ENCODE results near the gene ZEB1. TPM values are rescaled to one million over a fixed set of nuclear protein-coding genes. Genes with fewer than 3 reads are reported as not detected.
"Not testable (repeated sequence)": the region's sequence is repeated elsewhere in the genome, so short reads cannot be mapped to it uniquely, and the experiment has no call there.

The ZEB1 gene
- total RNA-seq, 1 donor from 2014 or later = 162 TPM

DNA sequence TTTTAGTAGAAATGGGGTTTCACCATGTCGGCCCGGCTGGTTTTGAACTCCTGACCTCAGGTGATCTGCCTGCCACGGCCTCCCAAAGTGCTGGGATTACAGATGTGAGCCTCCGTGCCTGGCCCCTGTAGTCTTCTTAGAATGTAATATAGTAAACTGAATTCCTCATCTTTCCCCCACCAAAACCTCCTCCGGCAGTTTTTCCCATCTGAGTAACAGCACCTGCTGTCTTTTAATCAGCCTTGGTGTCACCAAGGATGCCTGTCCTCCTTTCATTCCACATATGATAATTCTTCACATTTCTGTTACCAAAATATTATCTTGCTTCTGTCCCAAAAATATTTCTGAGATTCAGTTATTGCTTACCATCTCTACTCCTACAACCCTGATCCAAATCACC is 80.2 kb downstream of the ZEB1 start:
- Mint-ChIP-seq H3K4me1 (ENCODE audit: low read depth, unreplicated experiment) (peaks cover 13% of the 10 kb centered on the region), H3K36me3 (ENCODE audit: unreplicated experiment) (no peaks in the 10 kb centered on the region), H3K27me3 (ENCODE audit: unreplicated experiment) (no peaks in the 10 kb centered on the region), H3K27ac (ENCODE audit: unreplicated experiment) (no peak overlapping the region), H3K9me3 (ENCODE audit: unreplicated experiment) (no peaks in the 10 kb centered on the region), H3K4me3 (ENCODE audit: unreplicated experiment) (no peak overlapping the region)
- TF ChIP-seq CTCF (IDR thresholded peaks at IDR 0.05; ENCODE audit: partially characterized antibody, unreplicated experiment) = no peak
- no peak for DNase-seq

DNA sequence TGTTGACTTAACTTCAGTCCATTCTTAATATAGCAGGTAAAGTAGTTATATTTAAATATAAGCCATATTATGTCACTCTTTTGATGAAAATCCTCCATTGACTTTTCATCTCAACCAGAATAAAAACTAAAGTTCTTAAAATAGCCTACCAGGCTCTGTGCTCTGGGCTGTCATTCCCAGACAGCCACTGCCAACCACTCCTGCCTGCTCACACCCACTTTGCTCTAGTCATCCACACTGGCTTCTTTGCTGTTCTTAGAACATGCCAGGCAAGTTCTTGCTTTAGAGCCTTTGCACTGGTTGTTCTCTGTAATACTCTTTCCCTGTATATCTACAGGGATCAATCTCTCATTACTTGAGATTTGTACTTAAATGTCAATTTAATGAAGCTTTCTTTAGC is 80.6 kb downstream of the ZEB1 start:
- Mint-ChIP-seq H3K27me3 (ENCODE audit: unreplicated experiment) (no peaks in the 10 kb centered on the region), H3K36me3 (ENCODE audit: unreplicated experiment) (no peaks in the 10 kb centered on the region), H3K27ac (ENCODE audit: unreplicated experiment) (no peak overlapping the region), H3K4me3 (ENCODE audit: unreplicated experiment) (no peak overlapping the region), H3K9me3 (ENCODE audit: unreplicated experiment) (no peaks in the 10 kb centered on the region), H3K4me1 (ENCODE audit: low read depth, unreplicated experiment) (peaks cover 14% of the 10 kb centered on the region)
- no peak for DNase-seq
- no peak for TF ChIP-seq CTCF (IDR thresholded peaks at IDR 0.05; ENCODE audit: partially characterized antibody, unreplicated experiment)

- no peaks in the 10 kb centered on the region for H3K27me3 Mint-ChIP-seq (ENCODE audit: unreplicated experiment)
- peaks cover 2% of the 10 kb centered on the region for H3K9me3 Mint-ChIP-seq (ENCODE audit: unreplicated experiment)
- no peak overlapping the region for H3K27ac Mint-ChIP-seq (ENCODE audit: unreplicated experiment)
- peaks cover 16% of the 10 kb centered on the region for H3K4me1 Mint-ChIP-seq (ENCODE audit: low read depth, unreplicated experiment)
- H3K4me3 Mint-ChIP-seq (ENCODE audit: unreplicated experiment) = no peak overlapping the region
- no peak for DNase-seq
- no peak for TF ChIP-seq CTCF (IDR thresholded peaks at IDR 0.05; ENCODE audit: partially characterized antibody, unreplicated experiment)
- H3K36me3 Mint-ChIP-seq (ENCODE audit: unreplicated experiment) = no peaks in the 10 kb centered on the region
These were observed 82.3 kb downstream of the ZEB1 start for GRCh38 chr10:31401287-31401686.

DNA sequence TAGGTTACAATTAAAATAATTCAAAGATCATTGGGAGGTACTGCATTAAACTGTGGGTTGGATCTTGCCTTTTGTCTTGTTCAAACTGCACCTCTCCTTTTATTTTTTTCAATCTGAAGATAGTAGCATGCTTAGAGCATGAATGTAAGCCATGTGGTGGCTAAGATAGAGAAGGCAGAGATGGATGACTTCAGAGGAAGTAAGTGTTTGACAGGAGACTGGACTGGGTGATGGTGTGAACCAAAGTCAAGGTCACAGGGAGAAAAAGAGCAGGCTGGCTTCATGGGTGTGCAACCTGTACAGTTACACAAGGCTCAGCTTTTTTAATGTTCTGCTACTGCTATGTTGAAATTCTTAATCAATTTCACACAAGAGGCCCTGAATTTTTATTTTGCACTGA is 85.6 kb downstream of the ZEB1 start:
- peaks cover 10% of the 10 kb centered on the region for H3K9me3 Mint-ChIP-seq (ENCODE audit: unreplicated experiment)

DNA sequence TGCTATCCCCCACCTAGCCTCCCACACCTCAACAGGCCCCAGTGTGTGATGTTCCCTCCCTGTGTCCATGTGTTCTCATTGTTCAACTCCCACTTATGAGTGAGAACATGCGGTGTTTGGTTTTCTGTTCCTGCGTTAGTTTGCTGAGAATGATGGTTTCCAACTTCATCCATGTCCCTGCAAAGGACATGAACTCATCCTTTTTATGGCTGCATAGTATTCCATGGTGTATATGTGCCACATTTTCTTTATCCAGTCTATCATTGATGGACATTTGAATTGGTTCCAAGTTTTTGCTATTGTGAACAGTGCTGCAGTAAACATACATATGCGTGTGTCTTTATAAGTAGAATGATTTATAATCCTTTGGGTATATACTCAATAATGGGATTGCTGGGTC is 86.8 kb downstream of the ZEB1 start:
- H3K4me1 Mint-ChIP-seq (ENCODE audit: low read depth, unreplicated experiment) = peaks cover 11% of the 10 kb centered on the region
- not testable (repeated sequence) for DNase-seq; H3K4me3 Mint-ChIP-seq (ENCODE audit: unreplicated experiment); H3K27me3 Mint-ChIP-seq (ENCODE audit: unreplicated experiment); H3K27ac Mint-ChIP-seq (ENCODE audit: unreplicated experiment); H3K36me3 Mint-ChIP-seq (ENCODE audit: unreplicated experiment)
- peaks cover 14% of the 10 kb centered on the region for H3K9me3 Mint-ChIP-seq (ENCODE audit: unreplicated experiment)

More for the DNA sequence above, 85.6 kb downstream of the ZEB1 start:
- Mint-ChIP-seq H3K36me3 (ENCODE audit: unreplicated experiment) (peaks cover 3% of the 10 kb centered on the region), H3K4me3 (ENCODE audit: unreplicated experiment) (no peak overlapping the region), H3K27ac (ENCODE audit: unreplicated experiment) (no peak overlapping the region), H3K27me3 (ENCODE audit: unreplicated experiment) (peaks cover 1% of the 10 kb centered on the region), H3K4me1 (ENCODE audit: low read depth, unreplicated experiment) (peaks cover 11% of the 10 kb centered on the region)
- DNase-seq = no peak
- no peak for TF ChIP-seq CTCF (IDR thresholded peaks at IDR 0.05; ENCODE audit: partially characterized antibody, unreplicated experiment)

GRCh38 chr10:31412397-31412796 is 93.4 kb downstream of the ZEB1 start:
- not testable (repeated sequence) for DNase-seq; H3K36me3 Mint-ChIP-seq (ENCODE audit: unreplicated experiment); H3K4me3 Mint-ChIP-seq (ENCODE audit: unreplicated experiment); H3K27ac Mint-ChIP-seq (ENCODE audit: unreplicated experiment); H3K27me3 Mint-ChIP-seq (ENCODE audit: unreplicated experiment); H3K4me1 Mint-ChIP-seq (ENCODE audit: low read depth, unreplicated experiment); H3K9me3 Mint-ChIP-seq (ENCODE audit: unreplicated experiment)
